ENCODE data around the gene MARCHF10. TPM values are rescaled to one million over a fixed set of nuclear protein-coding genes. Genes with fewer than 3 reads are reported as not detected.
A peak's percentile ranks its signal among the peaks of the same experiment; 100 is the strongest.

MARCHF10 gene, protein sequence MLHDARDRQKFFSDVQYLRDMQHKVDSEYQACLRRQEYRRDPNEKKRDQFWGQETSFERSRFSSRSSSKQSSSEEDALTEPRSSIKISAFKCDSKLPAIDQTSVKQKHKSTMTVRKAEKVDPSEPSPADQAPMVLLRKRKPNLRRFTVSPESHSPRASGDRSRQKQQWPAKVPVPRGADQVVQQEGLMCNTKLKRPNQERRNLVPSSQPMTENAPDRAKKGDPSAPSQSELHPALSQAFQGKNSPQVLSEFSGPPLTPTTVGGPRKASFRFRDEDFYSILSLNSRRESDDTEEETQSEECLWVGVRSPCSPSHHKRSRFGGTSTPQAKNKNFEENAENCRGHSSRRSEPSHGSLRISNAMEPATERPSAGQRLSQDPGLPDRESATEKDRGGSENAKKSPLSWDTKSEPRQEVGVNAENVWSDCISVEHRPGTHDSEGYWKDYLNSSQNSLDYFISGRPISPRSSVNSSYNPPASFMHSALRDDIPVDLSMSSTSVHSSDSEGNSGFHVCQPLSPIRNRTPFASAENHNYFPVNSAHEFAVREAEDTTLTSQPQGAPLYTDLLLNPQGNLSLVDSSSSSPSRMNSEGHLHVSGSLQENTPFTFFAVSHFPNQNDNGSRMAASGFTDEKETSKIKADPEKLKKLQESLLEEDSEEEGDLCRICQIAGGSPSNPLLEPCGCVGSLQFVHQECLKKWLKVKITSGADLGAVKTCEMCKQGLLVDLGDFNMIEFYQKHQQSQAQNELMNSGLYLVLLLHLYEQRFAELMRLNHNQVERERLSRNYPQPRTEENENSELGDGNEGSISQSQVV
- total RNA-seq, result under 1 TPM in 3 of 4 donors, not detected in 1; under 0.01 to 0.41 (median 0.18) TPM

- TF ChIP-seq CTCF (IDR thresholded peaks at IDR 0.05) (no peak), POLR2A (IDR thresholded peaks at IDR 0.05) (no peak)
- Histone ChIP-seq H3K27ac (no peak within 1 kb of the TSS), H3K4me3 (peak within 1 kb of the TSS in 1 of 2 donors; percentile 22), H3K4me1 (peaks cover 0 to 8% of the 10 kb centered on the region in 2 donors), H3K36me3 (no peaks in the 10 kb centered on the region), H3K9me3 (no peaks in the 10 kb centered on the region), H3K27me3 (no peaks in the 10 kb centered on the region)
- DNase-seq, result peak in 1 of 2 donors; percentile 25
- intact Hi-C loops (cut with DNase I; ENCODE audit: low total_unique reads), result no loop called here
These were observed at the start of gene MARCHF10 for GRCh38 chr17:62807812-62808575. TSS of gene MARCHF10 (minus strand) at chr17:62808314. CDS start at chr17:62801735, 6,579 bp downstream.

DNA sequence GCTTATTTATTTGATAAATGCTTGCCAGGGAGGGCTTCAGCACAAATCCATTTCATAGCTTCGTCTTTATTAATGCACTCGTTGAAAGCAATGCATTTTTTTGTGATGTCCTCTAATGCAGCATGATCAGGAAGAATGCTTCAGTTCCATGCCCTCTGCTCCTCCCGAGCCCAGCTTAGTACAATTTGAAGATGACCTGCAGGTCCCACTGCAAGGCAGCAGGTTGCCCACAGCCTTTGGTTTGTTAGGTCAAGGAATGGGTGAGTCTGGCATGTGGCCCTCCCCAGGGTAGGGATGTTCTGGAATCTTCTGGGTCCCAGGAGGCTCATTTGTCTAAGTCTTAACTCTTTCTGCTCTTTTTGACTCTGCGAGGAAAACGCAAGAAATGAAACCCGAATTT is 49.4 kb upstream of the MARCHF10 start:
- Histone ChIP-seq H3K4me3 (no peak overlapping the region), H3K9me3 (no peaks in the 10 kb centered on the region), H3K27ac (no peak overlapping the region), H3K27me3 (no peaks in the 10 kb centered on the region), H3K4me1 (no peaks in the 10 kb centered on the region), H3K36me3 (no peaks in the 10 kb centered on the region)
- intact Hi-C loops (cut with DNase I; ENCODE audit: low total_unique reads), result no loop called here
- DNase-seq, result no peak
- TF ChIP-seq POLR2A (IDR thresholded peaks at IDR 0.05), result no peak
- no peak for TF ChIP-seq CTCF (IDR thresholded peaks at IDR 0.05)

DNA sequence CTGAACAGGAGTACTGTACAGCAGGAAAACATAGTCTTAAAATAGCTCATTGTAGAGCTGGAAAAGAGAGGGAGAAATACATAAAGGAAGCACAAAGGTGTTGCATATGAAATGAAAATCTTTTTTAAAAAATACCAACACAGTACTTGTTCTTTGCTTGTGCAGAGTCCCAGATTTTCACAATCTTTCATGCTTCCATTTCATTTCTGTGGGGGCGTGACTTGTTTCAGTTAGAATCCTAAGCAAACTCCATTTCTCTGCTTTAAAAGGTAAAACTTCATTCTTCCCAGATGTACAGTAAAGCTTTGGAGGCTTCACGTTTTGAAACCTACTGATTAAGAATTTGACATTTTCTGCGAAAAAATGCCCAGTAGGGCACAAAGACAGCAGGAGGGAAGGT is 48.5 kb upstream of the MARCHF10 start:
- Histone ChIP-seq H3K27ac (no peak overlapping the region), H3K27me3 (no peaks in the 10 kb centered on the region), H3K4me3 (no peak overlapping the region), H3K9me3 (no peaks in the 10 kb centered on the region), H3K4me1 (no peaks in the 10 kb centered on the region), H3K36me3 (no peaks in the 10 kb centered on the region)
- no peak for DNase-seq
- TF ChIP-seq CTCF (IDR thresholded peaks at IDR 0.05) (no peak), POLR2A (IDR thresholded peaks at IDR 0.05) (no peak)
- intact Hi-C loops (cut with DNase I; ENCODE audit: low total_unique reads), result no loop called here

DNA sequence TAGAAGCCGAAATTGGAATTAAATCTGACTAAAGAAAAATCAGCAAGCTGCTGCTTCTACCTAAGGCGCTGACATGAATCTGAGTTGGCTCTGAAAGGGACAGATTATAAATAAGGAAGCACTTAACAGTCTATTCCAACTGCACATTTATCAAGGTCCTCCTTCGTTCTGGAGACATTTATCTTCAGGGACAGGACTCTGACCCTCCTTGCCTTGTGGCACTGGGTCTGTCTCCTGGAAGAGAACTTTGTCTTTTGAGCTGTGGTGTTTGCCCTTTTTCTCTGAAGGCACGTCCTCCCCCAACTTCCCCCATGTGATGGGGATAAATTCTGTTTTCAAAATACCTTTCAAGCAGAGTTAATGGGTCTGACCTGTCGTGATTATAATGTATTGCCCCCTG is 47.0 kb upstream of the MARCHF10 start:
- TF ChIP-seq CTCF (IDR thresholded peaks at IDR 0.05) (no peak), POLR2A (IDR thresholded peaks at IDR 0.05) (no peak)
- intact Hi-C loops (cut with DNase I; ENCODE audit: low total_unique reads), result no loop called here

More for the DNA sequence above, 47.0 kb upstream of the MARCHF10 start:
- H3K4me3 ChIP-seq, result no peak overlapping the region
- H3K4me1 ChIP-seq, result no peaks in the 10 kb centered on the region
- no peaks in the 10 kb centered on the region for H3K27me3 ChIP-seq
- no peaks in the 10 kb centered on the region for H3K36me3 ChIP-seq
- H3K9me3 ChIP-seq, result no peaks in the 10 kb centered on the region
- H3K27ac ChIP-seq, result no peak overlapping the region
- no peak for DNase-seq
